GM21447 (cell line): ENCODE measurements around the gene ZNF580.

Source experiments
- ATAC-seq: cut with Tn5 transposase; IDR thresholded peaks from one replicate; pipeline ENCODE4 v1.9.1; 2021; ENCODE audit not compliant: unreplicated experiment

ZNF580 gene

GRCh38 chr19:55622242-55622969 is 18.4 kb upstream of the ZNF580 start:
- ATAC-seq: no peak

- ATAC-seq: no peak
Measured at GRCh38 chr19:55623130-55623529, 17.7 kb upstream of the ZNF580 start.

- ATAC-seq: no peak
Measured at GRCh38 chr19:55623561-55623960, 17.2 kb upstream of the ZNF580 start.

GRCh38 chr19:55624109-55625003 is 16.4 kb upstream of the ZNF580 start, which contains the start of gene ZNF784:
Gene ZNF784 (minus strand): TSS chr19:55624566. CDS start chr19:55624561, 5 bp downstream.
- ATAC-seq: peak; percentile 55

- ATAC-seq: peak; percentile 7
Measured at GRCh38 chr19:55625004-55625326, 15.8 kb upstream of the ZNF580 start.

GRCh38 chr19:55626350-55626749 is 14.5 kb upstream of the ZNF580 start:
- no peak for ATAC-seq

GRCh38 chr19:55632463-55632834 is 8.4 kb upstream of the ZNF580 start:
- ATAC-seq: no peak

GRCh38 chr19:55633861-55634260 is 6.9 kb upstream of the ZNF580 start:
- ATAC-seq: no peak

- ATAC-seq: no peak
Measured at GRCh38 chr19:55635334-55635717, 5.5 kb upstream of the ZNF580 start.

GRCh38 chr19:55635856-55636440 is 4.9 kb upstream of the ZNF580 start:
- ATAC-seq: no peak

- ATAC-seq: no peak
Measured at GRCh38 chr19:55636723-55637122, 4.1 kb upstream of the ZNF580 start.

- ATAC-seq: no peak
Measured at GRCh38 chr19:55637534-55637933, 3.3 kb upstream of the ZNF580 start.

- ATAC-seq: no peak
Measured at GRCh38 chr19:55638864-55639359, 1.9 kb upstream of the ZNF580 start.

- ATAC-seq: no peak
Measured at GRCh38 chr19:55640043-55640576, 692 bp upstream of the ZNF580 start.

- no peak for ATAC-seq
Measured at GRCh38 chr19:55641426-55642152, 787 bp downstream of the ZNF580 start.

- no peak for ATAC-seq
Measured at GRCh38 chr19:55642153-55643002, 1.6 kb downstream of the ZNF580 start.

GRCh38 chr19:55643003-55643886 is 2.4 kb downstream of the ZNF580 start, which contains the start of gene ZNF581:
Gene ZNF581 (plus strand): TSS chr19:55643649. CDS start chr19:55644572, 923 bp downstream.
- peak; percentile 31 for ATAC-seq

GRCh38 chr19:55643887-55644176 is 3.0 kb downstream of the ZNF580 start:
- ATAC-seq: no peak
